OCI-LY3 (cell line): ENCODE data around the gene CECR2.

Experiments used
- H2AFZ ChIP-seq: fragments of 200-600, 300-600 bp; shearing (Covaris generic); 2 replicates; pipeline ENCODE4 v1.6.0; 2014; ENCODE audit warnings: antibody characterized with exemption, low read depth, low read length
- H3K27ac ChIP-seq: fragments of 200-600, 300-600 bp; sonication (generic); 2 replicates; pipeline ENCODE4 v1.5.1; 2014; ENCODE audit warnings: mild to moderate bottlenecking, low read length, moderate library complexity, mixed read lengths
- H3K27me3 ChIP-seq: fragments of 200-600, 300-600 bp; sonication (generic); 2 replicates; pipeline ENCODE4 v1.6.1; 2014; ENCODE audit warnings: low read depth, low read length, mixed read lengths
- H3K36me3 ChIP-seq: fragments of 200-600, 300-600 bp; sonication (generic); replicated peaks from 2 replicates; pipeline ENCODE3; 2014; ENCODE audit warnings: low read depth, low read length, mixed read lengths
- H3K4me1 ChIP-seq: fragments of 300-600, 200-600 bp; sonication (generic); 2 replicates; pipeline ENCODE4 v1.6.1; 2014; ENCODE audit warnings: low read length, mixed read lengths
- H3K4me2 ChIP-seq: fragments of 200-600, 300-600 bp; sonication (generic); 2 replicates; pipeline ENCODE4 v1.6.1; 2014; ENCODE audit warnings: low read length, mixed read lengths
- H3K4me3 ChIP-seq: fragments of 300-600, 200-600 bp; sonication (generic); 2 replicates; pipeline ENCODE4 v1.5.1; 2014; ENCODE audit warnings: antibody characterized with exemption, mild to moderate bottlenecking, low read length, moderate library complexity
- H3K79me2 ChIP-seq: fragments of 300-600, 200-600 bp; shearing (Covaris generic); 2 replicates; pipeline ENCODE4 v1.6.1; 2014; ENCODE audit warnings: mild to moderate bottlenecking, low read length, mixed read lengths
- H3K9ac ChIP-seq: fragments of 300-600, 200-600 bp; shearing (Covaris generic); 2 replicates; pipeline ENCODE4 v1.6.0; 2014; ENCODE audit warnings: mild to moderate bottlenecking, low read length, moderate library complexity
- H3K9me3 ChIP-seq: fragments of 200-600, 300-600 bp; shearing (Covaris generic); 2 replicates; pipeline ENCODE4 v1.6.1; 2014; ENCODE audit warnings: low read length, mixed read lengths; ENCODE audit not compliant: insufficient read depth
- H4K20me1 ChIP-seq: fragments of 200-600, 300-600 bp; sonication (generic); 2 replicates; pipeline ENCODE4 v1.6.1; 2016; ENCODE audit warnings: low read length, mixed read lengths; ENCODE audit not compliant: insufficient read depth
- EZH2phosphoT487 ChIP-seq: fragments of 200-600 bp; shearing (Covaris generic); IDR thresholded peaks from 2 replicates; pipeline ENCODE4 v1.6.1; 2018; ENCODE audit warnings: antibody characterized with exemption, mixed run types, low read depth
- TF ChIP-seq, protein P1 (sequence below): fragments of 200-600, 300-600 bp; sonication (generic); IDR thresholded peaks from 2 replicates; pipeline ENCODE4 v1.5.1; 2014; ENCODE audit warnings: antibody characterized with exemption, low read length, low read depth

Gene CECR2

DNA sequence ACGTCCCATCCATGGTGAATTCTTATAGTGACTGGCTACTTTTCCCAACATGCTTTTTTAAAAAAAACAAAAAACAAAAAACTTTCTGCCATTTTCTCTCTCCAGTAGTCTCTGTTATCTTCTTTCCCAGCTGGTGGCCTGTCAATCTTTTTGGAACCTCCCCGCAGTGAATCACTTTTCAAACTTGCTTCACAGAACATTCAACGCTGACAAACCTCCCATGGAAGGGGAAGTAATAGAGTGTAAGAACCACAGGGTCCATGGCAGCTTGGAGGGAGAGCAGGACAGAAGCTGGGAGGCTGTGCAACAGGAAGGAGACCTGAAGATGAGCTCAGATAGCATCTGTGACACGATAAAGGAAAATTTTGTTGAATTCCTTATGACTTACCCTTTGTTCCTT, 9.8 kb upstream of the CECR2 start:
- Histone ChIP-seq H3K4me1 (no peaks in the 10 kb centered on the region), H3K36me3 (no peaks in the 10 kb centered on the region), H3K9me3 (no peaks in the 10 kb centered on the region), H3K4me2 (no peak overlapping the region), H3K79me2 (no peaks in the 10 kb centered on the region), H4K20me1 (no peaks in the 10 kb centered on the region), H3K4me3 (no peak overlapping the region), H2AFZ (no peak overlapping the region), H3K27me3 (no peaks in the 10 kb centered on the region), H3K27ac (no peak overlapping the region), H3K9ac (no peak overlapping the region)
- TF ChIP-seq, protein P1, sequence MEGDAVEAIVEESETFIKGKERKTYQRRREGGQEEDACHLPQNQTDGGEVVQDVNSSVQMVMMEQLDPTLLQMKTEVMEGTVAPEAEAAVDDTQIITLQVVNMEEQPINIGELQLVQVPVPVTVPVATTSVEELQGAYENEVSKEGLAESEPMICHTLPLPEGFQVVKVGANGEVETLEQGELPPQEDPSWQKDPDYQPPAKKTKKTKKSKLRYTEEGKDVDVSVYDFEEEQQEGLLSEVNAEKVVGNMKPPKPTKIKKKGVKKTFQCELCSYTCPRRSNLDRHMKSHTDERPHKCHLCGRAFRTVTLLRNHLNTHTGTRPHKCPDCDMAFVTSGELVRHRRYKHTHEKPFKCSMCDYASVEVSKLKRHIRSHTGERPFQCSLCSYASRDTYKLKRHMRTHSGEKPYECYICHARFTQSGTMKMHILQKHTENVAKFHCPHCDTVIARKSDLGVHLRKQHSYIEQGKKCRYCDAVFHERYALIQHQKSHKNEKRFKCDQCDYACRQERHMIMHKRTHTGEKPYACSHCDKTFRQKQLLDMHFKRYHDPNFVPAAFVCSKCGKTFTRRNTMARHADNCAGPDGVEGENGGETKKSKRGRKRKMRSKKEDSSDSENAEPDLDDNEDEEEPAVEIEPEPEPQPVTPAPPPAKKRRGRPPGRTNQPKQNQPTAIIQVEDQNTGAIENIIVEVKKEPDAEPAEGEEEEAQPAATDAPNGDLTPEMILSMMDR: no peak
- TF ChIP-seq EZH2phosphoT487: no peak

DNA sequence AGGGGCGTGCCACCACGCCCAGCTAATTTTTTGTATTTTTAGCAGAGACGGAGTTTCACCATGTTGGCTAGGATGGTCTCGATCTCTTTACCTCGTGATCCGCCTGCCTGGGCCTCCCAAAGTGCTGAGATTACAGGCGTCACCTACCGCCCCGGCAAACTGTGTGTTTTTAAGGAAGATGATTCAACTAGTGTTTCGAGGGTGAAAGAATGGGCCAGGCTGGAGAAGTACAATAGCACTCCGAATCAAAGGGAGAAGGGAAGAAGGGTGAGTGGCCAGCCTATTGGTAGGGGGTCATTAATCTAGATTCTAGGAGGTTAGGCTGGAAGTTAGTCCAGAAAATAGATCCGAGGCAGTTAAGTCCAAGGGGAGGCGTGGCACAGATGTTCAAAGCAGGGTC, 2.9 kb upstream of the CECR2 start:
- TF ChIP-seq EZH2phosphoT487: no peak
- TF ChIP-seq, protein P1: no peak
- H3K4me1 ChIP-seq: peaks cover 9% of the 10 kb centered on the region
- no peaks in the 10 kb centered on the region for H4K20me1 ChIP-seq
- no peaks in the 10 kb centered on the region for H3K9me3 ChIP-seq
- peak overlapping the region; percentile 60; the same call in 1 of the 2 replicates for H3K4me3 ChIP-seq
- no peaks in the 10 kb centered on the region for H3K27me3 ChIP-seq
- peak overlapping the region; percentile 98 for H2AFZ ChIP-seq
- H3K4me2 ChIP-seq: peak overlapping the region; percentile 73
- peak overlapping the region; percentile 14; the same call in 1 of the 2 replicates for H3K9ac ChIP-seq
- no peaks in the 10 kb centered on the region for H3K36me3 ChIP-seq
- H3K27ac ChIP-seq: no peak overlapping the region
- H3K79me2 ChIP-seq: no peaks in the 10 kb centered on the region

DNA sequence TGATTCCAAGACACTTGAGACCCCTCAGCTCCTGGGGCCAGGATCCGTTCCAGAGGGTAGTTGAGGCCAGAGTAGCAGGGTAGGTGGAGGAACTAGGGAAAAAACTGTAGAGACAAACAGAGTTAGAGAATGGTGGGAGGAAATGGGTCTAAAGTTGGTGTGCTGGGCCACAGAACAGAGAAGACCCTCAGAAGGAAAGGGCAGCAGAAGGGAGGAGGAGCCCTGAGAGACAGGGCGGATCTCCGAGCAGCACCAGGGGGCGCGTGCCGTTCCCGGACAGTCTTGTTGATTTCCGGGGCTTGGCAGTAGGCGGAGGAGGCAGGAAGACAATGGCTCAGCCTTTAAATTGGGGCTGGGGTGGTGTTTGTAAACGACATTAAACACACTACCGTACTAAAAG, 2.4 kb upstream of the CECR2 start:
- no peak overlapping the region for H3K27ac ChIP-seq
- H4K20me1 ChIP-seq: no peaks in the 10 kb centered on the region
- no peaks in the 10 kb centered on the region for H3K36me3 ChIP-seq
- peak overlapping the region; percentile 98 for H2AFZ ChIP-seq
- H3K4me3 ChIP-seq: peak overlapping the region; percentile 60
- no peaks in the 10 kb centered on the region for H3K9me3 ChIP-seq
- no peaks in the 10 kb centered on the region for H3K79me2 ChIP-seq
- TF ChIP-seq, protein P1: peak; percentile 66
- no peak for TF ChIP-seq EZH2phosphoT487
- no peaks in the 10 kb centered on the region for H3K27me3 ChIP-seq
- H3K4me2 ChIP-seq: peak overlapping the region; percentile 73
- H3K9ac ChIP-seq: peak overlapping the region; percentile 14
- H3K4me1 ChIP-seq: peaks cover 9% of the 10 kb centered on the region

DNA sequence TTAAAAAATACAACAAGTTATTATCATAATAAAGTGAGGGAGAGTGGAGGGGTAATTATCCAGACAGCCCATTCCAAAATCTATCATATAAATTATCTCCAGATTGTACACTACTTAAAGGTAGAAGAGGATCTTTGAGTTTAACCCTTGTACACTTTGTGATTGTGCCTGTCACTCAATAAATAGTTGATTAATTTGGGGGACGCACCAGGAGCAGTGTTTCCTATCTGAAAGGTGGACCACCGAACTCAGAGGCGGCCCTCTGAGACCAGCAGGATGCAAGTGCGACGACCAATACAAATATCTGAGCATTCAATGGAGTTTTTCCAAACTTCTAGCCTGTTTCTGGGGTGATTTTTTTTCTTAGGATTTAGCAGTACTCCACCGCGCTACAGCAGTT, 1.1 kb upstream of the CECR2 start:
- H4K20me1 ChIP-seq: no peaks in the 10 kb centered on the region
- peak overlapping the region; percentile 89 for H3K4me2 ChIP-seq
- H3K4me1 ChIP-seq: peaks cover 9% of the 10 kb centered on the region
- no peaks in the 10 kb centered on the region for H3K79me2 ChIP-seq
- H3K27ac ChIP-seq: no peak overlapping the region
- H2AFZ ChIP-seq: 0 out of 2 replicates have a peak overlapping the region, but pooled peaks have one; percentile 15
- peak overlapping the region; percentile 81 for H3K4me3 ChIP-seq
- no peaks in the 10 kb centered on the region for H3K36me3 ChIP-seq
- H3K27me3 ChIP-seq: no peaks in the 10 kb centered on the region
- no peaks in the 10 kb centered on the region for H3K9me3 ChIP-seq
- no peak for TF ChIP-seq EZH2phosphoT487
- TF ChIP-seq, protein P1: no peak
- H3K9ac ChIP-seq: peak overlapping the region; percentile 65; the same call in 1 of the 2 replicates
